K562 (cell line): ENCODE measurements around the gene ADD1. TPM values are rescaled to one million over a fixed set of nuclear protein-coding genes. Genes with fewer than 3 reads are reported as not detected.

ENCODE experiments used
- ATAC-seq: fragments of 200-7000 bp; cut with Tn5 transposase; 3 replicates; pipeline ENCODE4 v1.9.1; 2020; ENCODE audit warnings: moderate library complexity
- BruUV-seq: library from RNA; stranded (reverse); fragments of 400-500 nt; replicated peaks from 2 replicates; lab custom pipeline; 2021; lab: Mats Ljungman, UMichigan
- CTCF ChIA-PET: fragments of 300-600 bp; formaldehyde crosslinking; extraction: SDS; loops from one replicate; lab custom pipeline; 2021; ENCODE audit warnings: low intra/inter-chr PET ratio; lab: Yijun Ruan, JAX
- POLR2A ChIA-PET: fragments of 300-600, 350-650 bp; sonication (Branson Sonifier 250); formaldehyde crosslinking; extraction: SDS; loops from one replicate; lab custom pipeline; 2021; ENCODE audit warnings: antibody characterized with exemption, inconsistent platforms; lab: Yijun Ruan, JAX
- DNase-seq, 4 experiments: peaks; one replicate each; pipeline versions ENCODE4 v3.0.0 to v3.0.0-alpha.2; 2011 to 2018; ENCODE audit warnings: low spot score in 3 of 4, mixed read lengths in 3 of 4; ENCODE audit errors: extremely low read depth in 1 of 4
- FAIRE-seq: peaks from 2 replicates; lab custom pipeline; 2011; peaks lifted over from hg19 to GRCh38; lab: Jason Lieb, UNC
- H2AFZ ChIP-seq: 2 replicates; pipeline ENCODE4 v1.6.0; 2011; ENCODE audit warnings: low read depth, low read length, control low read depth, inconsistent platforms
- H3K27ac ChIP-seq: fragments of 200-600 bp; 3 replicates; pipeline ENCODE4 v1.8.0; 2011; ENCODE audit warnings: low read depth, mild to moderate bottlenecking, control low read depth, inconsistent platforms, low read length, moderate library complexity, mixed read lengths; ENCODE audit errors: extremely low read depth
- H3K27me3 ChIP-seq, 2 experiments: fragments of 300-600 bp in 1 of 2; 2 replicates in 1 of 2; 3 replicates in 1 of 2; pipeline versions ENCODE4 v1.6.0 to v1.8.0; 2011; ENCODE audit warnings: inconsistent platforms in 2 of 2, low read length in 2 of 2, mild to moderate bottlenecking in 1 of 2, mixed read lengths in 1 of 2, moderate library complexity in 1 of 2; ENCODE audit not compliant: control insufficient read depth in 2 of 2, insufficient read depth in 2 of 2
- H3K36me3 ChIP-seq: fragments of 300-600 bp; 3 replicates; pipeline ENCODE4 v1.8.0; 2011; ENCODE audit warnings: mild to moderate bottlenecking, low read length, inconsistent platforms; ENCODE audit not compliant: control insufficient read depth, insufficient read depth
- H3K4me1 ChIP-seq, 2 experiments: fragments of 200-600 bp in 1 of 2; replicated peaks in 1 of 2; 2 replicates in 1 of 2; 3 replicates in 1 of 2; pipeline versions ENCODE4 v1.5.1 to v1.8.0; 2011; ENCODE audit warnings: inconsistent platforms in 2 of 2, low read length in 2 of 2, mild to moderate bottlenecking in 1 of 2, mixed read lengths in 1 of 2, moderate library complexity in 1 of 2; ENCODE audit not compliant: control insufficient read depth in 2 of 2, insufficient read depth in 2 of 2
- H3K4me2 ChIP-seq: 2 replicates; pipeline ENCODE4 v1.6.1; 2011; ENCODE audit warnings: low read length, control low read depth, inconsistent platforms, mixed read lengths; ENCODE audit not compliant: insufficient read depth
- H3K4me3 ChIP-seq: fragments of 200-600 bp; sonication (generic), shearing (Covaris generic); 2 replicates; pipeline ENCODE4 v1.5.1; 2016; ENCODE audit warnings: control low read depth, inconsistent platforms
- H3K79me2 ChIP-seq: fragments of 200-600 bp; 3 replicates; pipeline ENCODE4 v1.8.0; 2011; ENCODE audit warnings: low read length, inconsistent platforms; ENCODE audit not compliant: control insufficient read depth, insufficient read depth
- H3K9ac ChIP-seq, 2 experiments: 2 replicates each; pipeline versions ENCODE4 v1.6.0 to v1.6.1; 2011; ENCODE audit warnings: low read depth in 2 of 2, low read length in 2 of 2, control low read depth in 1 of 2, inconsistent platforms in 1 of 2, mild to moderate bottlenecking in 1 of 2, mixed read lengths in 1 of 2; ENCODE audit not compliant: insufficient read depth in 1 of 2
- H3K9me1 ChIP-seq: one replicate; pipeline ENCODE4 v1.6.0; 2011; ENCODE audit warnings: inconsistent platforms, mild to moderate bottlenecking, low read length, moderate library complexity; ENCODE audit not compliant: control insufficient read depth, insufficient read depth
- H3K9me3 ChIP-seq: replicated peaks from 2 replicates; pipeline ENCODE4 v1.5.1; 2011; ENCODE audit warnings: low read depth, low read length, inconsistent platforms; ENCODE audit not compliant: control insufficient read depth, insufficient read depth
- H4K20me1 ChIP-seq: replicated peaks from 2 replicates; pipeline ENCODE4 v1.6.1; 2011; ENCODE audit warnings: low read length, inconsistent platforms, mixed read lengths; ENCODE audit not compliant: control insufficient read depth, insufficient read depth
- CEBPZ ChIP-seq: fragments of 150-350 bp; IDR thresholded peaks from 2 replicates; pipeline ENCODE4 v1.6.1; 2014; ENCODE audit warnings: low read depth, mild to moderate bottlenecking, low read length, borderline replicate concordance
- CSDE1 ChIP-seq, 2 experiments: fragments of 450-650 bp; IDR thresholded peaks; 2 replicates each; pipeline ENCODE4 v1.6.1; 2016; ENCODE audit warnings: mild to moderate bottlenecking in 1 of 2
- FOSL1 ChIP-seq: fragments of 200-800 bp; sonication (Bioruptor generic); conservative IDR thresholded peaks from 2 replicates; pipeline ENCODE4 v1.6.1; 2016; ENCODE audit warnings: missing genetic modification characterization, missing compliant biosample characterization
- GTF2A2 ChIP-seq: IDR thresholded peaks from 2 replicates; pipeline ENCODE4 v1.6.1; 2016; ENCODE audit warnings: mild to moderate bottlenecking, missing genetic modification characterization, missing compliant biosample characterization
- MAFG ChIP-seq: fragments of 450-650 bp; conservative IDR thresholded peaks from 2 replicates; pipeline ENCODE4 v1.6.1; 2016; ENCODE audit warnings: missing genetic modification characterization, missing compliant biosample characterization
- TEAD2 ChIP-seq: fragments of 450-650 bp; IDR thresholded peaks from 2 replicates; pipeline ENCODE4 v1.6.1; 2016; ENCODE audit warnings: missing genetic modification characterization, control low read depth, missing compliant biosample characterization
- ZNF134 ChIP-seq: fragments of 250-450 bp; sonication (Bioruptor Pico); conservative IDR thresholded peaks from 2 replicates; pipeline ENCODE4 v1.4.0; 2020
- WGBS: fragments of 100-300 bp; shearing (Covaris generic); methylation state at CpG from one replicate; pipeline ENCODE4 v1.1.6; 2016; ENCODE audit warnings: low coverage, mixed read lengths; ENCODE audit not compliant: insufficient coverage; ENCODE audit errors: missing lambda C conversion rate; 5-methylcytosine and 5-hydroxymethylcytosine counted together
- in situ Hi-C: fragments of 300-500 bp; cut with MboI; formaldehyde crosslinking; loops from 4 replicates; pipeline ENCODE4 v1.15.0; 2018; ENCODE audit warnings: inconsistent platforms, mixed read lengths
- intact Hi-C: fragments of 100-400 bp; cut with micrococcal nuclease; formaldehyde crosslinking; loops from 2 replicates; pipeline ENCODE4 v1.14.2; 2022
- polyA plus RNA-seq, 8 experiments: library from polyadenylated mRNA; depleted of rRNA in 4 of 8; stranded (reverse) in 5 of 8; unstranded in 3 of 8; fragments of >200 nt; fragmentation: Nextera tagmentation in 2 of 8; fragmentation: Illumina TruSeq in 1 of 8; extraction: Ambion mirVana in 2 of 8; extraction: Trizol in 1 of 8; gene quantifications; 2 replicates each; pipeline versions ENCODE4 v1.2.1 to v1.2.3, GENCODE V29; 2011 to 2014; ENCODE audit warnings: inconsistent platforms in 1 of 8, missing spikeins in 1 of 8
- total RNA-seq, 7 experiments: library from RNA; depleted of rRNA in 6 of 7; stranded (reverse); fragments of >200 nt in 6 of 7; fragmentation: Illumina TruSeq in 2 of 7; extraction: Trizol in 2 of 7; gene quantifications; 2 replicates each; pipeline versions ENCODE4 v1.2.1 to v1.2.3, GENCODE V29; 2011 to 2021; ENCODE audit warnings: low replicate concordance in 1 of 7
- TF ChIP-seq, protein P1 (sequence below): sonication (generic); formaldehyde crosslinking; IDR thresholded peaks from 2 replicates; pipeline ENCODE4 v1.8.0; 2022; ENCODE audit warnings: mild to moderate bottlenecking, missing genetic modification reagents

The ADD1 gene
- total and polyA plus RNA-seq, 9 of the 15 experiments (the other 6 are each of a cell fraction or from before 2014, with no cell fraction given) = 17.5 to 153 (median 74.0) TPM

- in situ Hi-C loops = no loop called here
- WGBS = 72% methylated on average over 10 of the region's 10 CpGs
- H3K4me3 ChIP-seq = no peak overlapping the region
- H3K4me2 ChIP-seq = no peak overlapping the region
- peaks cover 22 to 41% of the 10 kb centered on the region in 2 experiments for H3K4me1 ChIP-seq
- H3K27me3 ChIP-seq = no peaks in the 10 kb centered on the region
- peaks cover 65% of the 10 kb centered on the region for H4K20me1 ChIP-seq
- peaks cover 8% of the 10 kb centered on the region; the same call in 1 of the 3 replicates for H3K36me3 ChIP-seq
- TF ChIP-seq CEBPZ = no peak
- no peak for TF ChIP-seq CSDE1 (IDR thresholded peaks at IDR 0.05)
- no peak for TF ChIP-seq MAFG (tag)
- no peak for TF ChIP-seq FOSL1 (tag)
- no peak for TF ChIP-seq GTF2A2 (tag)
- TF ChIP-seq, protein P1, sequence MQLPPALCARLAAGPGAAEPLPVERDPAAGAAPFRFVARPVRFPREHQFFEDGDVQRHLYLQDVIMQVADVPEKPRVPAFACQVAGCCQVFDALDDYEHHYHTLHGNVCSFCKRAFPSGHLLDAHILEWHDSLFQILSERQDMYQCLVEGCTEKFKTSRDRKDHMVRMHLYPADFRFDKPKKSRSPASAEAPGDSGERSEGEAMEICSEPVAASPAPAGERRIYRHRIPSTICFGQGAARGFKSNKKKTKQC (CRISPR knock-in tag) = no peak
- no peak for TF ChIP-seq TEAD2 (tag)
- TF ChIP-seq ZNF134 (CRISPR knock-in tag) = no peak
- TF ChIP-seq, all 486 proteins: peak for 0
- no peak overlapping the region for H2AFZ ChIP-seq
- ATAC-seq = no peak
- no peak overlapping the region for H3K9ac ChIP-seq
- no peaks in the 10 kb centered on the region for H3K9me3 ChIP-seq
- CTCF ChIA-PET = no interaction called here
- intact Hi-C loops = loop anchor here (5.0 kb wide), 1 partner anchor 74 kb away; the partner anchor contains the start of gene SH3BP2
- no peak for DNase-seq
- H3K9me1 ChIP-seq = peaks cover 6% of the 10 kb centered on the region
- H3K27ac ChIP-seq = no peak overlapping the region
- POLR2A ChIA-PET = interaction anchor here (0.9 to 1.1 kb wide), 2 partner anchors 12 to 13 kb away, joined by 3 read pairs; no protein-coding TSS in a partner anchor
- FAIRE-seq = no peak
- H3K79me2 ChIP-seq = peaks cover 89% of the 10 kb centered on the region
- BruUV-seq = no TSS peak
Observed at GRCh38 chr4:2866160-2866861, 22.7 kb downstream of the ADD1 start.
